OCI-LY3 (cell line): ENCODE data around the gene NME5.

ENCODE experiments used
- CTCF ChIP-seq: fragments of 200-600, 300-600 bp; sonication (generic); IDR thresholded peaks from 2 replicates; pipeline ENCODE4 v1.5.1; 2014; ENCODE audit warnings: antibody characterized with exemption, low read length, low read depth
- EZH2phosphoT487 ChIP-seq: fragments of 200-600 bp; shearing (Covaris generic); IDR thresholded peaks from 2 replicates; pipeline ENCODE4 v1.6.1; 2018; ENCODE audit warnings: antibody characterized with exemption, mixed run types, low read depth

DNA sequence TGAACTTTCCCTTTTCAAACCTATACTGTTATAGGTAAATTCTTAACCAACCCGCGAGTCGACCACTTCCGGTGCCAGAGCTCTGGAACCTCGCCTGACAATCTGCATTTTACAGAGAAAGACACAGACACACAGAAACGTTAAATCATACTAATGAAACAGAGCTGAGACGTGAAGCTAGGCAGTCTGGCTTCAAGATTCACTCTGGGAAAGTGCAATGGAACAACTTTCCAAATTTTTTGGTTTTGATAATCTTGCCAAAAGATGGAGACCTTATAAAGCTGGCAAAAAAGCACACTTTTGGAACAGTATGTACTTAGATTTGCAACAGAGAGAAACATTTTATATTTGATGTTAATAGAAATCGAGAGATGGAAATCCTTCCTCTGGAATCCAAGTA lies 71.3 kb downstream of the NME5 start:
- TF ChIP-seq CTCF (no peak), EZH2phosphoT487 (no peak)
